SK-N-MC (cell line): ENCODE data around the gene ZNF567.

Experiments used
- DNase-seq: peaks from one replicate; pipeline ENCODE4 v3.0.0-alpha.2; 2011; ENCODE audit warnings: low read depth, low spot score
- H3K27ac ChIP-seq: fragments of 200-600 bp; sonication (generic); 2 replicates; pipeline ENCODE4 v1.5.1; 2016; ENCODE audit warnings: mixed run types
- H3K36me3 ChIP-seq: fragments of 200-600 bp; sonication (generic); 2 replicates; pipeline ENCODE4 v1.6.1; 2017; ENCODE audit warnings: antibody characterized with exemption, low read length, mixed read lengths; ENCODE audit not compliant: insufficient read depth
- H3K4me3 ChIP-seq: fragments of 200-600 bp; sonication (generic); 2 replicates; pipeline ENCODE4 v1.5.1; 2016
- H3K9ac ChIP-seq: fragments of 200-600 bp; sonication (generic); 2 replicates; pipeline ENCODE4 v1.8.0; 2017; ENCODE audit warnings: mixed run types, mixed read lengths; ENCODE audit not compliant: insufficient read length
- H3K9me3 ChIP-seq: fragments of 200-600 bp; sonication (generic); 2 replicates; pipeline ENCODE4 v1.6.1; 2017; ENCODE audit warnings: low read depth, mild to moderate bottlenecking, antibody characterized with exemption, low read length, moderate library complexity, mixed read lengths
- EZH2 ChIP-seq: fragments of 200-600 bp; sonication (generic); IDR thresholded peaks from one replicate; pipeline ENCODE4 v1.6.1; 2017; ENCODE audit warnings: antibody characterized with exemption
- FOXP2 ChIP-seq: optimal IDR thresholded peaks from 2 replicates; pipeline ENCODE3; 2011; ENCODE audit warnings: mild to moderate bottlenecking, moderate library complexity; ENCODE audit not compliant: insufficient read depth; ENCODE audit errors: extremely low read length, control extremely low read depth
- POLR2AphosphoS5 ChIP-seq: IDR thresholded peaks from 2 replicates; pipeline ENCODE4 v1.6.1; 2012; ENCODE audit warnings: mild to moderate bottlenecking, low read depth, low read length, borderline replicate concordance

The ZNF567 gene

DNA sequence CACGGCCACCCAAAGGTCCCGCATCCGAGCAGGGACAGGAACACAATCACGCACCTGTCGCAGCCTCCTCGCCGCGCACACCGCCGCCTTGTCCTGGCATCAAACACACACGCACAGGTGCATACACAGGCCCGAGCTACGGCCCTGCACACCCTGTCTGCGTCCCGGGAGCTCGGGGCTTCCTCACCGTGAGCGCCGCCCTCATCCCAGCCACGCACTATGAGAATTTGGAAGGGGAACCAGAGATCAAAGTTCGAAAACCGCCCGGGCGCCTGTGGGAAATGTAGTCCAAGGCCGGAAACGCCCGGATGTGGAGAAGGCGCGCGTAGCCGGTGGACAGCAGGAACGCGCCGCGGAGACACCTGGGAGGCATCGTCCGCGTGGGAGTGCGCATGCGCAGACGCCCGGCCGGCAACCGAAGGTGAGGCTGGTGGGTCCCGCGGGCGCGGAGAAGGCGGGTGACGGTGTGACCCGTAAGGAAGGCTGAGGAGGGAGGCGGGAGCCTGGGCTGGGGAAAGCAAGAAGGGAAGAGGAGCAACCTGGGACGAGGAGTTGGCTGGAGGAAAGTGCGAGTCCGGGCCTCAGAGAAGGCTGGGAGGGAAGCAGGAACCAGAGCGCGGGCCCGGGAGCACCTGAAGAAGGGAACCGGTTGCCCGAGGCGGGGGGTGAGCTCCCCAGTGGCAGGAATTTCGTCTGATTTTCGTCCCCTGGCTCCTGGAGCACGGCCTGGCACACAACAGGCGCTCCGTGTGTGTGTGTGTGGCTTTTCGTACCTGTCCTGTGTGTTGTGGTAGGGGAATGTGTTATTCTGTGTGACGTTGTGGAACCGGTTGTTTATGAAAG lies at the start of gene ZNF567:
Gene ZNF567 (plus strand): TSS at position 399 of the 843 bp plus-strand sequence. CDS start 7,256 bp downstream, outside the sequence.
- TF ChIP-seq POLR2AphosphoS5 (peak; percentile 93), EZH2 (no peak), FOXP2 (no peak)
- H3K9ac ChIP-seq = peak within 1 kb of the TSS; percentile 95
- H3K36me3 ChIP-seq = peaks cover 51% of the 10 kb centered on the region
- peak within 1 kb of the TSS; percentile 55; the same call in 1 of the 2 replicates for H3K27ac ChIP-seq
- peak; percentile 73 for DNase-seq
- peak within 1 kb of the TSS; percentile 91 for H3K4me3 ChIP-seq
- peaks cover 16% of the 10 kb centered on the region for H3K9me3 ChIP-seq

GRCh38 chr19:36638862-36639510 lies 48.4 kb upstream of the ZNF567 start:
- no peak for DNase-seq
- H3K4me3 ChIP-seq = no peak overlapping the region
- no peak for TF ChIP-seq EZH2
- no peak for TF ChIP-seq FOXP2
- TF ChIP-seq POLR2AphosphoS5 = no peak
- no peak overlapping the region for H3K9ac ChIP-seq
- H3K9me3 ChIP-seq = peaks cover 11% of the 10 kb centered on the region
- H3K27ac ChIP-seq = no peak overlapping the region
- peaks cover 11% of the 10 kb centered on the region for H3K36me3 ChIP-seq

- TF ChIP-seq FOXP2 (no peak), EZH2 (no peak), POLR2AphosphoS5 (no peak)
- H3K27ac ChIP-seq = no peak overlapping the region
- H3K36me3 ChIP-seq = peaks cover 36% of the 10 kb centered on the region
- no peak overlapping the region for H3K9ac ChIP-seq
- no peak overlapping the region for H3K4me3 ChIP-seq
- 0 out of 2 replicates have a peak, but pooled peaks cover 8% of the 10 kb centered on the region for H3K9me3 ChIP-seq
- DNase-seq = no peak
Observed at GRCh38 chr19:36646746-36647145, 40.7 kb upstream of the ZNF567 start.

DNA sequence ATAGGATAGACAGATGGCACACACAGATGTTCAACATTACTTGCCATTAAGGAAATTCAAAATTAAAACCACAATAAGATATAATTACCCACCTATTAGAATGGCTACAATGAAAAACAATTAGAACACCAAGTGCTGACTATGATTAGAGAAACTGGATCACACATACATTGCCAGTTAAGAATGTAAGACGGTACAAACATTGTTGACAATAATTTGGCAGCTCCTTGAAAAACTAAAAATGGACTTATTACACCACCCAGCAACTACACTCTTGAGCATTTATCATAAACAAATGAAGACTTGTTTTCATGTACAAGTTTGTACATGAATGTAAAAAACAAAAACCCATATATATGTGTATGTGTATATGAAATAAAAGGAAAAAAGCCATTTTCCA lies 34.5 kb upstream of the ZNF567 start:
- Histone ChIP-seq H3K36me3 (peaks cover 72% of the 10 kb centered on the region), H3K27ac (no peak overlapping the region), H3K9ac (no peak overlapping the region), H3K4me3 (no peak overlapping the region), H3K9me3 (peaks cover 7% of the 10 kb centered on the region)
- no peak for TF ChIP-seq EZH2
- TF ChIP-seq FOXP2 = no peak
- TF ChIP-seq POLR2AphosphoS5 = no peak
- DNase-seq = no peak

DNA sequence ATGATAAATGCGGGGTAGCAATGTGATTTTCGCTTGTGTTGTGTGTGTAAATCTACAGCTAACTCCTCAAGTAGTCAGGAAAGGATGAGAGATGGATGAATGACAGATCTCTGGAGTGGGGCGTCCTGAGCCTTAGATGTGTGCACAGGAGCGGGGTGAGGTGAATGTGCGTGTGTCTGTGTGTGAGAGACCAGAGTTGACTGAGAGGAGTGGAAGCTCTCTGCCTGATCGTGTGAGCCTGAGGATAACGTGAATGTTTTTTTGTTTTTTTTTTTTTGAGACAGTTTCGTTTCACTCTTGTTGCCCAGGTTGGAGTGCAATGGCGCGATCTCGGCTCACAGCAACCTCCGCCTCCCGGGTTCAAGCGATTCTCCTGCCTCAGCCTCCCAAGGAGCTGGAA lies 21.6 kb upstream of the ZNF567 start:
- peaks cover 25% of the 10 kb centered on the region for H3K36me3 ChIP-seq
- H3K4me3 ChIP-seq = peak overlapping the region; percentile 95
- no peak for DNase-seq
- no peaks in the 10 kb centered on the region for H3K9me3 ChIP-seq
- no peak overlapping the region for H3K27ac ChIP-seq
- TF ChIP-seq FOXP2 (no peak), POLR2AphosphoS5 (no peak), EZH2 (no peak)
- peak overlapping the region; percentile 95 for H3K9ac ChIP-seq

DNA sequence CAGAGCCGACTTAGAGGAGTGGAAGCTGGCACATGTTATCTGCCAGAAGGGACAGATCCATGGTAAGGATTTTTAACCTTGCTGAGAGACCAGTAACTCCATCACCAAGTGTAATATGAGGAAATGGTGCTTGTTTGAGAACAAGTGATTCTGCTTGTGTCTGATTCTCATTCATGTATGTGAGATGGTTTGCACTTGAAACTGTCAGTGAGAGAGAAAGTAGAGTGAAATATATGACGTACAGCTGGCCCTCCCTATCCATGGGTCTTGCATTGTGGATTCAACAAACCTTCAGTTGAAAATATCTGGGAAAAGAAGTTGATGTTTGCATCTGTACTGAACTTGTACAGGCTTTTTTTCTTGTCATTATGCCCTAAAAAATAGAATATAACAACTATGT lies 18.8 kb upstream of the ZNF567 start:
- no peaks in the 10 kb centered on the region for H3K9me3 ChIP-seq
- DNase-seq = no peak
- no peak overlapping the region for H3K9ac ChIP-seq
- H3K4me3 ChIP-seq = no peak overlapping the region
- TF ChIP-seq EZH2 = no peak
- TF ChIP-seq POLR2AphosphoS5 = no peak
- TF ChIP-seq FOXP2 = no peak
- peaks cover 16% of the 10 kb centered on the region for H3K36me3 ChIP-seq
- no peak overlapping the region for H3K27ac ChIP-seq

GRCh38 chr19:36672368-36672767 lies 15.0 kb upstream of the ZNF567 start:
- no peak overlapping the region for H3K27ac ChIP-seq
- no peak overlapping the region for H3K9ac ChIP-seq
- TF ChIP-seq FOXP2 (no peak), POLR2AphosphoS5 (no peak), EZH2 (no peak)
- H3K9me3 ChIP-seq = no peaks in the 10 kb centered on the region
- peaks cover 4% of the 10 kb centered on the region; the same call in 1 of the 2 replicates for H3K36me3 ChIP-seq
- DNase-seq = no peak
- no peak overlapping the region for H3K4me3 ChIP-seq

DNA sequence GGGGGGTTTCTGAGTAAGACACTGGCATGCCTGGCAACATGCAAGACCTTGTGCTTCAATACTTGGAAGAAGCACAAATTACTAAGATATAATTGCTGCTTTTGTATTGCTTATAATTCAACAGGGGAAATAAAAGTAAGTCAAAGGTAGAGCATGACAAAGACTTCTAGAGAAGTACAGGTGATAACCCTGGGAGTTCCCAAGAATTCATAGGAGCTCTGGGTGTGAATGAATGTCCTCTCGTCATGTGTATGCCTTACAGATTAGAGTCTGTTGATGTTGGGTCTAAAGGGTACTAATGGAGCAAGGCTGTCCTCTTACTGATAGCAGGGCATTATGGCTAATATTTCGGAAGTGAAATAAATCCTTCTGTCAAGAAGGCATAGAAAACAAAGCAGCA lies 13.2 kb upstream of the ZNF567 start:
- TF ChIP-seq FOXP2 (no peak), EZH2 (no peak), POLR2AphosphoS5 (no peak)
- no peak for DNase-seq
- Histone ChIP-seq H3K9me3 (no peaks in the 10 kb centered on the region), H3K36me3 (peaks cover 4% of the 10 kb centered on the region; the same call in 1 of the 2 replicates), H3K9ac (no peak overlapping the region), H3K4me3 (no peak overlapping the region), H3K27ac (no peak overlapping the region)

- H3K9me3 ChIP-seq = no peaks in the 10 kb centered on the region
- no peak overlapping the region for H3K27ac ChIP-seq
- TF ChIP-seq POLR2AphosphoS5 (no peak), FOXP2 (no peak), EZH2 (no peak)
- no peak overlapping the region for H3K9ac ChIP-seq
- H3K36me3 ChIP-seq = peaks cover 7% of the 10 kb centered on the region
- H3K4me3 ChIP-seq = no peak overlapping the region
- no peak for DNase-seq
Observed at GRCh38 chr19:36679455-36679854, 8.0 kb upstream of the ZNF567 start.
